Muscle of arm (tissue), 14 donors: Measurements from ENCODE around the gene PCNA. TPM values are rescaled to one million over a fixed set of nuclear protein-coding genes. Genes with fewer than 3 reads are reported as not detected.
A peak's percentile ranks its signal among the peaks of the same experiment; 100 is the strongest.

ENCODE experiments used
- DNase-seq: peaks from one replicate; pipeline ENCODE4 v3.0.0-alpha.2; 2013
- long read RNA-seq, 11 donors: transcript quantifications; one replicate each; lab custom pipeline, GENCODE V29; 2026
- polyA plus RNA-seq, 12 donors: library from polyadenylated mRNA; unstranded; fragments of 120-200 nt; gene quantifications; one replicate each; pipeline ENCODE4 v1.2.1, GENCODE V29; 2013; ENCODE audit not compliant: insufficient read length in 12 of 12

PCNA gene
- polyA plus RNA-seq: 100 to 1,000 TPM in 1 of 12 donors, 10 to 100 TPM in 10, not detected in 1; 33.6 to 102 (median 74.2) TPM
- long read RNA-seq, donor 1, transcript PCNA-201 (6 exons, 1,344 nt): major isoform, 48 of 50 reads
- long read RNA-seq, donor 1, partial matches to known transcripts: 0 of 50 reads
- long read RNA-seq, donor 1, other reads (novel, unspliced or antisense): 0 of 50 reads
- long read RNA-seq, donor 2, transcript PCNA-201 (6 exons, 1,344 nt): major isoform, 27 of 28 reads
- long read RNA-seq, donor 2, partial matches to known transcripts: 0 of 28 reads
- long read RNA-seq, donor 2, other reads (novel, unspliced or antisense): 0 of 28 reads
- long read RNA-seq, donor 3, transcript PCNA-201 (6 exons, 1,344 nt): major isoform, 14 of 17 reads
- long read RNA-seq, donor 3, partial matches to known transcripts: 0 of 17 reads
- long read RNA-seq, donor 3, other reads (novel, unspliced or antisense): 0 of 17 reads
- long read RNA-seq, donor 4, transcript PCNA-201 (6 exons, 1,344 nt): major isoform, 19 of 19 reads
- long read RNA-seq, donor 4, partial matches to known transcripts: 0 of 19 reads
- long read RNA-seq, donor 4, other reads (novel, unspliced or antisense): 0 of 19 reads
- long read RNA-seq, donor 5, transcript PCNA-201 (6 exons, 1,344 nt): major isoform, 21 of 22 reads
- long read RNA-seq, donor 5, partial matches to known transcripts: 0 of 22 reads
- long read RNA-seq, donor 5, other reads (novel, unspliced or antisense): 0 of 22 reads
- long read RNA-seq, donor 6, transcript PCNA-201 (6 exons, 1,344 nt): major isoform, 22 of 30 reads
- long read RNA-seq, donor 6, partial matches to known transcripts: 7 of 30 reads
- long read RNA-seq, donor 6, other reads (novel, unspliced or antisense): 0 of 30 reads
- long read RNA-seq, donor 7, transcript PCNA-201 (6 exons, 1,344 nt): major isoform, 11 of 14 reads
- long read RNA-seq, donor 7, partial matches to known transcripts: 0 of 14 reads
- long read RNA-seq, donor 7, other reads (novel, unspliced or antisense): 0 of 14 reads
- long read RNA-seq, donor 8, transcript PCNA-201 (6 exons, 1,344 nt): major isoform, 12 of 14 reads
- long read RNA-seq, donor 8, partial matches to known transcripts: 0 of 14 reads
- long read RNA-seq, donor 8, other reads (novel, unspliced or antisense): 0 of 14 reads
- long read RNA-seq, donor 9, transcript PCNA-201 (6 exons, 1,344 nt): major isoform, 26 of 27 reads
- long read RNA-seq, donor 9, partial matches to known transcripts: 0 of 27 reads
- long read RNA-seq, donor 9, other reads (novel, unspliced or antisense): 0 of 27 reads
- long read RNA-seq, donor 10, transcript PCNA-201 (6 exons, 1,344 nt): major isoform, 20 of 20 reads
- long read RNA-seq, donor 10, partial matches to known transcripts: 0 of 20 reads
- long read RNA-seq, donor 10, other reads (novel, unspliced or antisense): 0 of 20 reads
- long read RNA-seq, donor 11, transcript PCNA-201 (6 exons, 1,344 nt): major isoform, 37 of 40 reads
- long read RNA-seq, donor 11, partial matches to known transcripts: 0 of 40 reads
- long read RNA-seq, donor 11, other reads (novel, unspliced or antisense): 0 of 40 reads

DNA sequence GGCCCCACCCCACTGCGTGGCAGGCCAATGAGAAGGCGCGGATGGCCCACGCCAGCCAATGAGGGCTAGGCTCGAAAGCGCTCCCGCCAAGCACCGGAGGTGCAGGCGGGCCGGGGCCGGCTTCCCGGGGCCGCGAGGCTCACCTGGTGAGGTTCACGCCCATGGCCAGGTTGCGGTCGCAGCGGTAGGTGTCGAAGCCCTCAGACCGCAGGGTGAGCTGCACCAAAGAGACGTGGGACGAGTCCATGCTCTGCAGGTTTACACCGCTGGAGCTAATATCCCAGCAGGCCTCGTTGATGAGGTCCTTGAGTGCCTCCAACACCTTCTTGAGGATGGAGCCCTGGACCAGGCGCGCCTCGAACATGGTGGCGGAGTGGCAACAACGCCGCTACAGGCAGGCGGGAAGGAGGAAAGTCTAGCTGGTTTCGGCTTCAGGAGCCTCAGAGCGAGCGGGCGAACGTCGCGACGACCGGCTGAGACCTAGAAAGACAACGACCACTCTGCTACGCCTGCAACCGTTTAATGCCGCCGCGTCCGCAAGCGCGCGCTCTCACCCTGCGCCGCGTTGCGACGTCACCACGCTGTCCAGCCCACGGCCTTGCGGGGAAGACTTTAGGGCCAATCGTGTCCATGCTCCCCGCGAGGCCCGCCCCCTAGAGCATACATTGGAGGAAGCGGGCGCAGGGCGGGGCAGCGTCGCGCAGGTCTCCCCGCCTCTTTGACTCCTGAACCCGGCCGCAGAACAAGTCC lies at the start of gene PCNA:
TSS of gene PCNA (minus strand) at position 524 of the 750 bp plus-strand sequence. CDS start at position 364, 160 bp downstream.
- DNase-seq: peak; percentile 96

DNA sequence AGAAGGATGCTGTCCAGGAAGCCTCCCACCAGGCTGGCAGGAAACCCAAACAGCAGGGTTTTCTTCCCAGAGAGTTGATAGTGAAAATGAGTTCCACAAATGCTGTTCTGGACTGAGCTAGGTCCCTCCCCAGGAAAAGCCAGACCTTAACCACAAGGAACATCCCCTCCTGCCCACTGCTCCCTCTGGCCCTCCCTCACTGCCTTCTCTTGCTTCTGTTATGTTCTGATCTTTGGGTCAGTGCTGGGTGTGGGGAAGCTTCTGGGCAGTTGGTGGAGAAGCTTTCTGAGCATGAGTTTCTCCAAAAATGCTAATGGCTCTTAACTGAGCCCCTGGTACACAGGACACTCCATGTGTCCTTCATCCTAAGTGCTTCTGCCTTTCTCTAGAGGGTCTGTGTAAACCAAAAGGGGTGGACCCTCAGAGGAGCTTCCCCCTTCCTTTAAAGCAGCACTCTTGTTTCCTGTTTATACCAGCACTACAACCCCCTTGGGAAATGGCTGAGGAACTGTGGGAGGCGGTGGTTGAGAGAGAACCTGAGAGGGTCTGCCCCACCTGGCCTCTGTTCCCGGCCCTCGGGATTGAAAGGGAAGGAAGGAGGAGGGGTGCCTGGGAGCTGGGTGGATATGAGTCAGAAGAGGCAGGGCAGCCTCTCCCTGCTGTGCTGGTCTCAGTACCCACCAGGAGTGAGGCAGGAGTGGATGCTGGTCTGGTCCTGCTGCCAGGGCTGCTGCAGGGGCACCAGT lies 49.1 kb upstream of the PCNA start:
- no peak for DNase-seq

GRCh38 chr20:5164645-5165625 lies 45.2 kb upstream of the PCNA start:
- no peak for DNase-seq

- DNase-seq: no peak
These were observed 41.9 kb upstream of the PCNA start for GRCh38 chr20:5161536-5162164.

GRCh38 chr20:5160882-5161281 lies 41.1 kb upstream of the PCNA start:
- no peak for DNase-seq

- DNase-seq: no peak
These were observed 40.2 kb upstream of the PCNA start for GRCh38 chr20:5159928-5160327.

GRCh38 chr20:5156675-5157448 lies 37.1 kb upstream of the PCNA start:
- DNase-seq: no peak

- no peak for DNase-seq
These were observed 35.6 kb upstream of the PCNA start for GRCh38 chr20:5155404-5155803.

GRCh38 chr20:5154543-5154925 lies 34.8 kb upstream of the PCNA start:
- DNase-seq: no peak

DNA sequence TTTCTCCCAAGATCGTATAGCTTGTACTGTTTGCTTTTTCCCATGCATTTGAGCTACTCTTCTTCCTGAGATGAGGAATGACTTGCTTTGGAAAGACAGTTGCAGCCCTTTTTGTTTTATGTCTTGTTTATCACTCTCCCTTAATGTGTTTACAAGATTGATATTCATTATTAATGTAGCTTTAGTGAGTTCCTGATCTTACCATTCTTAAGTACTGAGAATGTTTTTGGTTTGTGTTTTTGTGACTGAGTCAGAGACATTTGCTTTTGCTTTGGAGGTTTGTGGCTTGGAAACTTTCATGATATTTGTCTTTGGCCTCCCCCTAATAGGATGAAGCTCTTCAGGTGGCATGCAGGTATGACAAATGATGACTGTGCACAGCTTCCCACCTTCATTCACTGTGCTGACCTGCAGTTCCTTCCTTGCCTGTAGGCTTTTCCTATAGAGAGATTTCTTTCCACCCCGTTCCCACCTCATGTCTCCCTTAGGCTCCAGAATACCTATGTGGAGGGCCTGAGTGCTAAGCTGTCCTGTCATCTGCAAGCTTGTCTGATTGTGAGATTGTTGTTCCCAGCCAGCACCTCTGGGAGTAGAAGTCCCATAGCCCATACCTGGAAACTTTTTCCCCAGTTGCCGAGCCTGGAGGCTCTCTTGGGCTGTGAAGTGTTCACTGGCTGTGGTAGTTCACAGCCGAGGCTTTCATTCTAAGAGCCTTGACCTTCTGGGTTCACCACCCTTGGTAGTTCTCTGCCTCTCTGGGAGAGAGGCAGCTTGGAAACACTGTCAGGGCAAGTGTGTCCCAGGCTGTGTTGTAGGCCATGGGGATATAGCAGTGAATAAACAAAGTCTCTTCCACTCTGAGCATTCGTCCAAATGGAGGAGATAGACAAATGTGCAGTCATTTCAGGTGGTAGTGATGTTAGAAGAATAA lies 34.1 kb upstream of the PCNA start:
- no peak for DNase-seq

GRCh38 chr20:5153152-5153467 lies 33.4 kb upstream of the PCNA start:
- DNase-seq: no peak

GRCh38 chr20:5150226-5151076 lies 30.7 kb upstream of the PCNA start:
- DNase-seq: no peak

DNA sequence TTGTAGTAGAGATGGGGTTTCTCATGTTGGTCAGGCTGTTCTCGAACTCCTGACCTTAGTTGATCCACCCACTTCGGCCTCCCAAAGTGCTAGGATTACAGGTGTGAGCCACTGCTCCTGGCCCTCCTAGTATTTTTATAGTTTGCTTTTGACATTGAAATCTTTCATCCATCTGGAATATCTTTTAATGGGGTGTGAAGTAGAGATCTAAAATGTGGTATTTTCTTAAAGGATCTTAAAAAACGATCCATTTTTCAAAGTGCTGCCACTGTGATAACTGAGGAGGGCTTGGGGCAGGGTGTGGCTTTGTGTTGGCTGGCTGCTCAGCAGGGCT lies 30.1 kb upstream of the PCNA start:
- no peak for DNase-seq

GRCh38 chr20:5148581-5148980 lies 28.8 kb upstream of the PCNA start:
- no peak for DNase-seq

GRCh38 chr20:5146871-5147592 lies 27.3 kb upstream of the PCNA start:
- no peak for DNase-seq
